Duodenal mucosa (tissue), 2 donors: ENCODE data around the gene VWA3B.
"Not testable (repeated sequence)": the region's sequence is repeated elsewhere in the genome, so short reads cannot be mapped to it uniquely, and the experiment has no call there.

Experiments used
- H3K27ac ChIP-seq: one replicate; pipeline ENCODE4 v1.7.0; 2013; ENCODE audit warnings: low read depth, low read length
- H3K27me3 ChIP-seq, 2 donors: one replicate each; pipeline ENCODE4 v1.7.0; 2013; ENCODE audit warnings: low read length in 2 of 2, control low read depth in 1 of 2; ENCODE audit not compliant: insufficient read depth in 2 of 2, control insufficient read depth in 1 of 2
- H3K36me3 ChIP-seq, 2 donors: one replicate each; pipeline ENCODE4 v1.7.0; 2013; ENCODE audit warnings: low read length in 2 of 2, control low read depth in 1 of 2; ENCODE audit not compliant: insufficient read depth in 2 of 2, control insufficient read depth in 1 of 2
- H3K4me1 ChIP-seq, 2 donors: one replicate each; pipeline ENCODE4 v1.7.0; 2013; ENCODE audit warnings: low read length in 2 of 2, control low read depth in 1 of 2; ENCODE audit not compliant: insufficient read depth in 2 of 2, control insufficient read depth in 1 of 2
- H3K4me3 ChIP-seq, 2 donors: one replicate each; pipeline ENCODE4 v1.7.0; 2013; ENCODE audit warnings: low read length in 2 of 2, low read depth in 1 of 2
- H3K9ac ChIP-seq, 2 donors: one replicate each; pipeline ENCODE4 v1.7.0; 2013; ENCODE audit warnings: low read length in 2 of 2, low read depth in 1 of 2
- H3K9me3 ChIP-seq, 2 donors: one replicate each; pipeline ENCODE4 v1.7.0; 2013; ENCODE audit warnings: low read length in 2 of 2, control low read depth in 1 of 2; ENCODE audit not compliant: control insufficient read depth in 1 of 2

Gene VWA3B

GRCh38 chr2:98254504-98255059, 167.6 kb downstream of the VWA3B start:
- Histone ChIP-seq H3K36me3 (no peaks in the 10 kb centered on the region), H3K4me1 (no peaks in the 10 kb centered on the region), H3K27me3 (no peaks in the 10 kb centered on the region), H3K27ac (no peak overlapping the region), H3K4me3 (no peak overlapping the region), H3K9ac (no peak overlapping the region), H3K9me3 (no peaks in the 10 kb centered on the region)

- Histone ChIP-seq H3K4me1 (no peaks in the 10 kb centered on the region), H3K9ac (no peak overlapping the region), H3K27ac (no peak overlapping the region), H3K9me3 (peaks cover 0 to 17% of the 10 kb centered on the region in 2 donors), H3K27me3 (no peaks in the 10 kb centered on the region), H3K4me3 (no peak overlapping the region), H3K36me3 (no peaks in the 10 kb centered on the region)
Measured at GRCh38 chr2:98258906-98259305, 171.9 kb downstream of the VWA3B start.

- Histone ChIP-seq H3K9me3 (peaks cover 0 to 17% of the 10 kb centered on the region in 2 donors), H3K4me1 (no peaks in the 10 kb centered on the region), H3K4me3 (no peak overlapping the region), H3K27me3 (no peaks in the 10 kb centered on the region), H3K36me3 (no peaks in the 10 kb centered on the region), H3K27ac (no peak overlapping the region), H3K9ac (no peak overlapping the region)
Measured at GRCh38 chr2:98263362-98263761, 176.4 kb downstream of the VWA3B start.

- H3K27ac ChIP-seq, H3K4me3 ChIP-seq, H3K36me3 ChIP-seq, H3K9ac ChIP-seq, H3K9me3 ChIP-seq, H3K4me1 ChIP-seq, H3K27me3 ChIP-seq: not testable (repeated sequence)
Measured at GRCh38 chr2:98268225-98268624, 181.3 kb downstream of the VWA3B start.

- Histone ChIP-seq H3K36me3 (no peaks in the 10 kb centered on the region), H3K27me3 (no peaks in the 10 kb centered on the region), H3K4me3 (no peak overlapping the region), H3K9me3 (no peaks in the 10 kb centered on the region), H3K9ac (no peak overlapping the region), H3K4me1 (no peaks in the 10 kb centered on the region), H3K27ac (no peak overlapping the region)
Measured at GRCh38 chr2:98269274-98269673, 182.3 kb downstream of the VWA3B start.

GRCh38 chr2:98269830-98270229, 182.9 kb downstream of the VWA3B start:
- Histone ChIP-seq H3K9ac (no peak overlapping the region), H3K4me3 (no peak overlapping the region), H3K27ac (no peak overlapping the region), H3K27me3 (no peaks in the 10 kb centered on the region), H3K9me3 (no peaks in the 10 kb centered on the region), H3K36me3 (no peaks in the 10 kb centered on the region), H3K4me1 (no peaks in the 10 kb centered on the region)

GRCh38 chr2:98277162-98277859, 190.3 kb downstream of the VWA3B start:
- no peak overlapping the region for H3K9ac ChIP-seq
- H3K4me1 ChIP-seq: peaks cover 20 to 33% of the 10 kb centered on the region in 2 donors
- no peak overlapping the region for H3K27ac ChIP-seq

GRCh38 chr2:98278074-98278473, 191.1 kb downstream of the VWA3B start:
- Histone ChIP-seq H3K27me3 (no peaks in the 10 kb centered on the region), H3K9ac (no peak overlapping the region), H3K9me3 (no peaks in the 10 kb centered on the region), H3K4me1 (peaks cover 20 to 33% of the 10 kb centered on the region in 2 donors), H3K36me3 (no peaks in the 10 kb centered on the region), H3K27ac (no peak overlapping the region), H3K4me3 (no peak overlapping the region)

More at GRCh38 chr2:98277162-98277859, 190.3 kb downstream of the VWA3B start:
- H3K27me3 ChIP-seq: no peaks in the 10 kb centered on the region
- H3K36me3 ChIP-seq: no peaks in the 10 kb centered on the region
- no peak overlapping the region for H3K4me3 ChIP-seq
- H3K9me3 ChIP-seq: no peaks in the 10 kb centered on the region

GRCh38 chr2:98280376-98281102, 193.6 kb downstream of the VWA3B start:
- peak overlapping the region; percentile 59 to 66 for H3K4me3 ChIP-seq
- H3K4me1 ChIP-seq: peaks cover 20 to 33% of the 10 kb centered on the region in 2 donors
- H3K27ac ChIP-seq: no peak overlapping the region
- H3K9ac ChIP-seq: peak overlapping the region in 1 of 2 donors; percentile 22
- H3K9me3 ChIP-seq: no peaks in the 10 kb centered on the region
- H3K36me3 ChIP-seq: no peaks in the 10 kb centered on the region
- H3K27me3 ChIP-seq: no peaks in the 10 kb centered on the region

- H3K4me3 ChIP-seq: no peak overlapping the region
- H3K27ac ChIP-seq: no peak overlapping the region
- H3K9me3 ChIP-seq: no peaks in the 10 kb centered on the region
- no peaks in the 10 kb centered on the region for H3K27me3 ChIP-seq
- peaks cover 20 to 33% of the 10 kb centered on the region in 2 donors for H3K4me1 ChIP-seq
- no peak overlapping the region for H3K9ac ChIP-seq
- no peaks in the 10 kb centered on the region for H3K36me3 ChIP-seq
Measured at GRCh38 chr2:98281607-98282006, 194.6 kb downstream of the VWA3B start.
